GM23248 (cell line): ENCODE results near the gene TENM3.

Source experiments
- EZH2 ChIP-seq: fragments of 200-600 bp; sonication (generic); IDR thresholded peaks from 2 replicates; pipeline ENCODE4 v1.6.1; 2018; ENCODE audit warnings: antibody characterized with exemption, mild to moderate bottlenecking; ENCODE audit not compliant: insufficient read depth, poor library complexity, severe bottlenecking
- EZH2phosphoT487 ChIP-seq: fragments of 200-600 bp; sonication (generic); IDR thresholded peaks from 2 replicates; pipeline ENCODE4 v1.6.1; 2018; ENCODE audit warnings: antibody characterized with exemption, moderate library complexity, mild to moderate bottlenecking, low read depth; ENCODE audit not compliant: insufficient read depth

DNA sequence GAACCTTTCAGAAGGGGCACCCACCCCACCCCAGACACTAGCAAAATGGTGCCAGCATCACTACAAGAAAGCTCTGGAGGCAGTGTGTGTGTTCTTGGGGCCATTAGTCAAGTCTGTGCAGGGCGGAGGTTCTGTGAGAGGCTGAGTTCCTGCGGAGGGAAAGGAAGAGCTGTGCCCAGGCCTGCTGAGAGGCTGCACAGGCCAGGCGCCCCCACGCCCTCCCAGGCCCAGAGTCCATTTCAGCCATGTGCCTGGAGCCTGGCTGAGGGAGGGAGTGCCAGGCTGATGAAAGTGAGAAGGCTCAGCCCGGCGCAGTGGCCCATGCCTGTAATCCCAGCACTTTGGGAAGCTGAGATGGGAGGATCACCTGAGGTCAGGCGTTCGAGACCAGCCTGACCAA is 584.0 kb downstream of the TENM3 start:
- TF ChIP-seq EZH2phosphoT487 (no peak), EZH2 (no peak)
